Adrenal gland (tissue), 12 donors: Measurements from ENCODE around the gene SINHCAF. TPM values are rescaled to one million over a fixed set of nuclear protein-coding genes. Genes with fewer than 3 reads are reported as not detected.

Source experiments
- DNase-seq, 7 donors: peaks; one replicate each; pipeline ENCODE4 v3.0.0-alpha.2; 2019 to 2020
- H3K27ac ChIP-seq, 5 donors: fragments of 200-600 bp; sonication (generic) in 4 of 5; 1 replicate in 3 of 5; 2 replicates in 2 of 5; pipeline versions ENCODE4 v1.5.1 to v1.8.0; 2016 to 2020; ENCODE audit warnings: mild to moderate bottlenecking in 1 of 5
- H3K27me3 ChIP-seq: fragments of 200-600 bp; 2 replicates; pipeline ENCODE4 v1.8.0; 2021
- H3K36me3 ChIP-seq, 2 donors: fragments of 200-600 bp; replicated peaks in 1 of 2; 1 replicate in 1 of 2; 2 replicates in 1 of 2; pipeline versions ENCODE4 v1.5.1 to v1.8.0; 2018 to 2022
- H3K4me1 ChIP-seq, 2 donors: fragments of 200-600 bp; replicated peaks in 1 of 2; 1 replicate in 1 of 2; 2 replicates in 1 of 2; pipeline versions ENCODE4 v1.5.1 to v1.8.0; 2018 to 2021
- H3K4me3 ChIP-seq, 4 donors: fragments of 200-600 bp; sonication (generic) in 3 of 4; one replicate each; pipeline ENCODE4 v1.5.1; 2016 to 2018
- H3K9me3 ChIP-seq, 3 donors: fragments of 200-600 bp; sonication (generic) in 1 of 3; replicated peaks in 1 of 3; 1 replicate in 2 of 3; 2 replicates in 1 of 3; pipeline versions ENCODE4 v1.5.1 to v1.8.0; 2016 to 2021
- POLR2A ChIP-seq, 2 donors: fragments of 450-650 bp; IDR thresholded peaks; one replicate each; pipeline ENCODE4 v1.6.1; 2017; ENCODE audit warnings: antibody characterized with exemption in 2 of 2, mild to moderate bottlenecking in 2 of 2, moderate library complexity in 1 of 2
- WGBS, 4 donors: extraction: QIAGEN DNeasy Blood & Tissue Kit in 2 of 4; methylation state at CpG; one replicate each; pipeline versions ENCODE4 v1.1.5 to v1.1.7; 2013 to 2017; 5-methylcytosine and 5-hydroxymethylcytosine counted together
- intact Hi-C, 2 donors: fragments of 100-400 bp; cut with DNase I; formaldehyde crosslinking; loops; one replicate each; pipeline versions ENCODE4 v1.14.1 to v1.15.0; 2022 to 2023
- polyA plus RNA-seq, 3 donors: library from polyadenylated mRNA; stranded (reverse); fragments of 200-250 nt in 2 of 3; fragments of 350-450 nt in 1 of 3; fragmentation: Illumina TruSeq in 1 of 3; extraction: RNeasy Lipid Tissue Mini Kit (QIAGEN cat#74804) in 1 of 3; gene quantifications; one replicate each; pipeline ENCODE4 v1.2.3, GENCODE V29; 2013 to 2014
- total RNA-seq, 9 donors: library from RNA; depleted of rRNA in 4 of 9; stranded (reverse); fragments of >200 nt in 4 of 9; fragments of 120-200 nt in 1 of 9; fragmentation: NEBNext Ultra II Directional in 1 of 9; extraction: Animal tissue kit (Norgen Biotek cat#: 25700) in 1 of 9; gene quantifications; one replicate each; pipeline versions ENCODE4 v1.1.0 to v1.2.4, GENCODE V29; 2013 to 2023
- TF ChIP-seq, protein P1 (sequence below), 6 experiments: fragments of 450-650 bp in 4 of 6; fragments of 200-600 bp in 2 of 6; sonication (generic) in 1 of 6; IDR thresholded peaks; 1 replicate in 5 of 6; 2 replicates in 1 of 6; pipeline versions ENCODE4 v1.5.1 to v1.8.0; 2016 to 2021; ENCODE audit warnings: antibody characterized with exemption in 6 of 6, mild to moderate bottlenecking in 2 of 6, moderate library complexity in 1 of 6
- donor health status: healthy with polysubstance abuse.
- donor health status: Bipolar disorder and iron deficiency.
- donor health status: DM: yes; HTN: yes; CAD: no.
- donor health status: DM: no; HTN: no; CAD: no.
- donor health status: DM: no; HTN: no; CAD: no.
- donor health status: DM: yes; HTN: yes; CAD: no.

Gene SINHCAF
- total and polyA plus RNA-seq, 12 donors, result 12.5 to 69.4 (median 27.1) TPM

DNA sequence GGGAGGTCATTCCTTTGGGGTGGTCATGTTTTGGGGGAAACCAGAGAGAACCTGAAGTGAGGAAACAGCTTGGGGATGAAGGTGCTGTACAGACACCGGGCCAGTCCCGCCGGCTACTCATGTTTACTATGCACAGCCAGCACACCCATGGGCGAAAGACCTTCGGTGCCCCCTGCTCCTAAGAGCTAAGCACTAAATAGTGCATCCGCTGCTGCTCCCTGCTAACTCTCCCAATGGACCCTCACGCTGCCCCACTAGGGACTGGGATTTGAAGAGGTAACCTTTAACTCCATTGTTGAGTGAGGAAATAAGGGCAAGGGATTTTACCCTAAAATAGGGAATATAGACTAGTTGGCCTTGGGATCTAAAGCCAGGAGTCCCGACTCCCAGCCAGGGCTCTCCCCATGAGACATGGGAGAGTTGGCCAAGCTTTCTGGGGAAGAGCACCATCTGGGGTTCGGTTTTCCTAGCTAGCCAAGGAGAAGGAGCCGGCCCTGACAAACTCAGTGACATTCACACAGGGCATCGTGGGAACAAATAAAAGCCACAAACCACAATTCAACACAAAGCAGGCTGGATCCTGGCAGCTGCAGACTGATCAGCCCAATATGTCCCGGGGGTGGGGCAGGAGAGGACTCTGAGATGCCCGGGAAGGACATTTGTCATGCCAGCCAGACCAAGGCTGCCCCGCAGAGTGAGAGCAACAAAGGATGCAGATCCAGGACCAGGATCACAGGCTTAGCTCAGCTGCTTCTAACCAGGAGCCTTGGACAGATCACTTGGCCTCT lies 91.7 kb downstream of the SINHCAF start:
- TF ChIP-seq POLR2A (IDR thresholded peaks at IDR 0.05), result no peak
- TF ChIP-seq, protein P1, sequence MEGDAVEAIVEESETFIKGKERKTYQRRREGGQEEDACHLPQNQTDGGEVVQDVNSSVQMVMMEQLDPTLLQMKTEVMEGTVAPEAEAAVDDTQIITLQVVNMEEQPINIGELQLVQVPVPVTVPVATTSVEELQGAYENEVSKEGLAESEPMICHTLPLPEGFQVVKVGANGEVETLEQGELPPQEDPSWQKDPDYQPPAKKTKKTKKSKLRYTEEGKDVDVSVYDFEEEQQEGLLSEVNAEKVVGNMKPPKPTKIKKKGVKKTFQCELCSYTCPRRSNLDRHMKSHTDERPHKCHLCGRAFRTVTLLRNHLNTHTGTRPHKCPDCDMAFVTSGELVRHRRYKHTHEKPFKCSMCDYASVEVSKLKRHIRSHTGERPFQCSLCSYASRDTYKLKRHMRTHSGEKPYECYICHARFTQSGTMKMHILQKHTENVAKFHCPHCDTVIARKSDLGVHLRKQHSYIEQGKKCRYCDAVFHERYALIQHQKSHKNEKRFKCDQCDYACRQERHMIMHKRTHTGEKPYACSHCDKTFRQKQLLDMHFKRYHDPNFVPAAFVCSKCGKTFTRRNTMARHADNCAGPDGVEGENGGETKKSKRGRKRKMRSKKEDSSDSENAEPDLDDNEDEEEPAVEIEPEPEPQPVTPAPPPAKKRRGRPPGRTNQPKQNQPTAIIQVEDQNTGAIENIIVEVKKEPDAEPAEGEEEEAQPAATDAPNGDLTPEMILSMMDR (IDR thresholded peaks at IDR 0.05), result no peak
- H3K27me3 ChIP-seq, result peaks cover 4% of the 10 kb centered on the region
- no peak overlapping the region for H3K4me3 ChIP-seq
- intact Hi-C loops, result no loop called here
- no peaks in the 10 kb centered on the region for H3K9me3 ChIP-seq
- no peaks in the 10 kb centered on the region for H3K36me3 ChIP-seq
- WGBS, 4 donors, result 72 to 78% (median 74%) methylated on average over 12 to 14 of the region's 14 CpGs
- no peak for DNase-seq
- H3K4me1 ChIP-seq, result no peaks in the 10 kb centered on the region
- H3K27ac ChIP-seq, result no peak overlapping the region

DNA sequence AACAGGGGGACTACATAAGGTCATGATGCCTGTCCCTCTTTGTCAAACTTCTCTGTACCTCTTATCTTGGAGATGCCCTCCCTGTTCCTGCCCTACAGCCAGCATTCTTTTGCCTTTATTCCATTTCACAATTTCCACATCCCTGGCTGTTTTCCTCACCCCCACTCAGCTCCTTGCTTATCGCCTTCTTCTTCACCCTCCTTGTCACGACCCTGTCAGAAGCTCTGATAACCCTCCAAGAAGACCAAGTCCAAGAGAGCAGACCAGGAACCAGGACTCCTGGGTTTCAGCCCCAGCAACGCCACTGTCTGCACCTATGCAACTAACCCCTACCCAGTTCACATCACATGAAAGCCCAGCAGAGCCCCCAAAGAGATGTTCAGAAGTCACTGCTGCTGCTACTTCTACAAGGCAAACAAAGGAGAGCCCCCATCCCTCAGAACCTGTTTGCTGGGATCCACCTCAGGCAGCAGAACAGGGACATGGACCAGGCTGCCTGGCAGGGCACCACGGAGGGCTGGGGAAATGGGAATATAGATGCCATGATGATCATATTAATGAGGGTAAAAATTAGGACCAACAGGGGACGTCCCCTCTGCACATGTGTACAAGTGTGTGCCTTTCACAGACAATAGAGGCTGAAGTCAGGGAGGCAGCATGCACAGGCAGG lies 92.8 kb downstream of the SINHCAF start:
- H3K4me1 ChIP-seq, result no peaks in the 10 kb centered on the region
- intact Hi-C loops, result no loop called here
- WGBS, 4 donors, result 62 to 77% (median 74%) methylated on average over 5 of the region's 5 CpGs

DNA sequence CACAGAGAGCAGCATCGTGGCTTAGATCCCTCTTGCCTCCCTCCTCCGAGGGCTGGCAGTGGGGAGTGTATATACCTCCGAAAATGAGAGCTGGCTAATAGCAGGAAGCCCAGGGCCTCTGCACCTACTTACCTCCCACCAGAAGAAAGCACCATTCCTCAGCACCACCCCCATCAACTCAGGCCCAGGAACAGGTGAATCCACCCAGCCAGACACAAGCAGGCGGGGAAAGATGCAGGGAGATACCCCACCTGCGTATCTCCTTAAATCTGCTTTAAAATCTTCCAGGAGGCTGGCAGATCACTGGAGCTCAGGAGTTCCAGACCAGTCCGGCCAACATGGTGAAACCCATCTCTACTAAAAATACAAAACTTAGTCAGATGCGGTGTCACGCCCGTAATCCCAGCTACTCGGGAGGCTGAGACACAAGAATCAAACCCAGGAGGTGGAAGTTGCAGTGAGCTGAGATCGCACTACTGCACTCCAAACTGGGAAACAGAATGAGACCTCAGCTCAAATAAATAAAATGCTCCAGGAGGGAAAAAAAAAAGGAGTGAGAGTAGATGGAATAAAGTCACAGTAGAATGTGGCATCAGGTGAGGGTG lies 93.5 kb downstream of the SINHCAF start:
- H3K4me1 ChIP-seq, result no peaks in the 10 kb centered on the region
- TF ChIP-seq POLR2A (IDR thresholded peaks at IDR 0.05), result no peak
- TF ChIP-seq, protein P1 (IDR thresholded peaks at IDR 0.05), result no peak
- no peaks in the 10 kb centered on the region for H3K27me3 ChIP-seq
- no peaks in the 10 kb centered on the region for H3K36me3 ChIP-seq
- DNase-seq, result no peak
- no peak overlapping the region for H3K4me3 ChIP-seq
- H3K9me3 ChIP-seq, result no peaks in the 10 kb centered on the region
- intact Hi-C loops, result no loop called here
- H3K27ac ChIP-seq, result no peak overlapping the region
- WGBS, 4 donors, result 70 to 90% (median 79%) methylated on average over 11 of the region's 11 CpGs

More for the DNA sequence above, 92.8 kb downstream of the SINHCAF start:
- H3K4me3 ChIP-seq, result no peak overlapping the region
- H3K27ac ChIP-seq, result no peak overlapping the region
- no peaks in the 10 kb centered on the region for H3K36me3 ChIP-seq
- no peaks in the 10 kb centered on the region for H3K9me3 ChIP-seq
- no peak for TF ChIP-seq POLR2A (IDR thresholded peaks at IDR 0.05)
- TF ChIP-seq, protein P1 (IDR thresholded peaks at IDR 0.05), result no peak
- H3K27me3 ChIP-seq, result peaks cover 4% of the 10 kb centered on the region
- no peak for DNase-seq

DNA sequence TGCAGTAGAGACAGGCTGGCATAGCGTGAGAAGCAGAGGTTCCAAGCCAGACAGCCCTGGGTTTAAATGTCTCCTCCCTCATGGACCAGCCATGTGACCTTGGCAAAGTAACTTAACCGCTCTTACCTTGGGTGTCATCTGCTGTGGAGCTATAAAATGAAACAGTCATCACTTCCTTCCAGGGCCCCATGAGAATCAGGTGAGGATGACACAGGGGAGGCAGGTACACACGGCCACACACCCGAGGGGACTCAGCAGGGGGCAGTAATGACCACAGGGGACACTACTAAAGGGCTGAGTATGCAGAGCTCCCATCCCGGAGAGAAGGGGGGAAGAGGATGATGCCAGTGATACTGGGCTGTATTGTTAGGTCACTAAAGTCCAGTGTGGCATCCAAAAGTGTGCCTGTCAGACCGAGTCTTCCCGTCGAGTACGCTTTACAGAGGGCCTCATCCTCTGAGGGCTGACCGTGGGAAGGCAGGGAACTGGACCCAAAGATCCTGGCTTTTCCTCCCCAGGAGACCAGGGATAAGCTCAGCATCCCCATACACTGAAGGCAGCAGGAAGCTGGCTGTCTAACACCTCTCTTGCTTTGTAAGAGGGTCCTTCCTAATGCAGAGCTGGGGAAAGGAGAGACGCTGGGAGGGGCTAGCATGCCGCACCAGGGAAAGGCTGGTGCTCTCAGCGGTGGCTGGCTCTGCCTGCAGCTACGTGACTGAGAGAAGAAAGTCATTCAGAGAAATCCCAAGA lies 94.2 kb downstream of the SINHCAF start:
- no peak overlapping the region for H3K4me3 ChIP-seq
- WGBS, 4 donors, result 83 to 89% (median 86%) methylated on average over 9 to 14 of the region's 14 CpGs
- no peak overlapping the region for H3K27ac ChIP-seq
- TF ChIP-seq, protein P1 (IDR thresholded peaks at IDR 0.05), result no peak
- TF ChIP-seq POLR2A (IDR thresholded peaks at IDR 0.05), result no peak
- no peaks in the 10 kb centered on the region for H3K4me1 ChIP-seq
- H3K36me3 ChIP-seq, result no peaks in the 10 kb centered on the region
- DNase-seq, result no peak
- intact Hi-C loops, result no loop called here
- H3K9me3 ChIP-seq, result no peaks in the 10 kb centered on the region
- no peaks in the 10 kb centered on the region for H3K27me3 ChIP-seq
